ENCODE results near the gene XRCC5. TPM values are rescaled to one million over a fixed set of nuclear protein-coding genes. Genes with fewer than 3 reads are reported as not detected.

Gene XRCC5
- total and polyA plus RNA-seq, 2 donors (not counting 3 experiments of a cell fraction or from before 2014, with no cell fraction given) = 267 to 319 TPM

- H3K4me3 ChIP-seq (replicated peaks in 1 of 3; ENCODE audit: insufficient read depth in 1 of 3, low read depth in 1 of 3, low read length in 3 of 3) = no peak overlapping the region
- no peaks in the 10 kb centered on the region for H4K20me1 ChIP-seq (replicated peaks; ENCODE audit: control insufficient read depth, extremely low read depth, insufficient read depth, low read length)
- peaks cover 51% of the 10 kb centered on the region for H3K79me2 ChIP-seq (ENCODE audit: control insufficient read depth, insufficient read depth, low read length)
- H3K9me1 ChIP-seq (replicated peaks; ENCODE audit: control insufficient read depth, extremely low read depth, insufficient read depth, low read length) = no peaks in the 10 kb centered on the region
- peak overlapping the region; percentile 100 for H3K9ac ChIP-seq (replicated peaks; ENCODE audit: extremely low read depth, insufficient read depth, low read length)
- no peak overlapping the region for H2AFZ ChIP-seq (ENCODE audit: low read depth, low read length)
- no peak overlapping the region for H3K27ac ChIP-seq (ENCODE audit: insufficient read depth, low read depth, low read length)
- H3K36me3 ChIP-seq (ENCODE audit: control insufficient read depth in 2 of 2, extremely low read depth in 1 of 2, insufficient read depth in 2 of 2, low read length in 2 of 2) = peaks cover 10 to 21% of the 10 kb centered on the region in 2 experiments
- intact Hi-C loops (cut with micrococcal nuclease) (loop anchor here (2.0 to 10.0 kb wide), 3 partner anchors 386 to 556 kb away; partner anchors contain the start of genes IGFBP2 and RPL37A), dilution Hi-C loops (cut with MboI; ENCODE audit: extremely low pct_ligation_motif_present, low sequenced_read_pairs) (no loop called here)
- H3K4me1 ChIP-seq (ENCODE audit: control insufficient read depth, extremely low read depth, insufficient read depth, low read length) = peaks cover 29% of the 10 kb centered on the region
- H3K4me2 ChIP-seq (ENCODE audit: insufficient read depth, low read length) = peak overlapping the region; percentile 98
- BruUV-seq (replicated peaks) = no TSS peak
- no peaks in the 10 kb centered on the region for H3K27me3 ChIP-seq (ENCODE audit: control insufficient read depth in 2 of 2, insufficient read depth in 2 of 2, low read length in 2 of 2)
- H3K9me3 ChIP-seq (replicated peaks; ENCODE audit: control insufficient read depth, insufficient read depth, low read length) = no peaks in the 10 kb centered on the region
- no peak for TF ChIP-seq MYC (IDR thresholded peaks at IDR 0.05; ENCODE audit: low read depth, low read length)
- FAIRE-seq (no peak), DNase-seq (ENCODE audit: low read depth, low spot score) (no peak)
- ChIA-PET CTCF (interaction anchor here (0.8 to 1.0 kb wide), 2 partner anchors 407 to 555 kb away, joined by 3 to 7 read pairs; no protein-coding TSS in a partner anchor), POLR2A (no interaction called here)
These were observed 2.0 kb downstream of the XRCC5 start for GRCh38 chr2:216111122-216111521.

- Histone ChIP-seq H3K4me2 (ENCODE audit: insufficient read depth, low read length) (no peak overlapping the region), H3K36me3 (ENCODE audit: control insufficient read depth in 2 of 2, extremely low read depth in 1 of 2, insufficient read depth in 2 of 2, low read length in 2 of 2) (peaks cover 13 to 35% of the 10 kb centered on the region in 2 experiments), H3K27ac (ENCODE audit: insufficient read depth, low read depth, low read length) (no peak overlapping the region), H4K20me1 (replicated peaks; ENCODE audit: control insufficient read depth, extremely low read depth, insufficient read depth, low read length) (no peaks in the 10 kb centered on the region), H3K9ac (replicated peaks; ENCODE audit: extremely low read depth, insufficient read depth, low read length) (no peak overlapping the region), H3K4me3 (replicated peaks in 1 of 3; ENCODE audit: insufficient read depth in 1 of 3, low read depth in 1 of 3, low read length in 3 of 3) (no peak overlapping the region), H3K4me1 (ENCODE audit: control insufficient read depth, extremely low read depth, insufficient read depth, low read length) (peaks cover 32% of the 10 kb centered on the region), H3K27me3 (ENCODE audit: control insufficient read depth in 2 of 2, insufficient read depth in 2 of 2, low read length in 2 of 2) (no peaks in the 10 kb centered on the region), H3K9me1 (replicated peaks; ENCODE audit: control insufficient read depth, extremely low read depth, insufficient read depth, low read length) (no peaks in the 10 kb centered on the region), H2AFZ (ENCODE audit: low read depth, low read length) (no peak overlapping the region), H3K9me3 (replicated peaks; ENCODE audit: control insufficient read depth, insufficient read depth, low read length) (no peaks in the 10 kb centered on the region), H3K79me2 (ENCODE audit: control insufficient read depth, insufficient read depth, low read length) (peaks cover 69% of the 10 kb centered on the region)
- FAIRE-seq (no peak), DNase-seq (ENCODE audit: low read depth, low spot score) (no peak)
- CTCF ChIA-PET = interaction anchor here (1.6 kb wide), 1 partner anchor 10 kb away, joined by 8 read pairs; no protein-coding TSS in a partner anchor
- BruUV-seq (replicated peaks) = no TSS peak
- POLR2A ChIA-PET = no interaction called here
- dilution Hi-C loops (cut with MboI; ENCODE audit: extremely low pct_ligation_motif_present, low sequenced_read_pairs) (no loop called here), intact Hi-C loops (cut with micrococcal nuclease) (loop anchor here (5.0 to 10.0 kb wide), 2 partner anchors 384 to 522 kb away; partner anchors contain the start of genes IGFBP2 and RPL37A)
- TF ChIP-seq MAX (IDR thresholded peaks at IDR 0.05; ENCODE audit: insufficient read depth, insufficient read length) = no peak
These were observed 3.8 kb downstream of the XRCC5 start for GRCh38 chr2:216112926-216113325.

Data from endothelial cell of umbilical vein (primary cell).